Measurements from ENCODE around the gene MSH2.

GRCh38 chr2:47516360-47517104 is 113.6 kb downstream of the MSH2 start:
- no peak for TF ChIP-seq POLR2A (IDR thresholded peaks at IDR 0.05)
- TF ChIP-seq, protein P1, sequence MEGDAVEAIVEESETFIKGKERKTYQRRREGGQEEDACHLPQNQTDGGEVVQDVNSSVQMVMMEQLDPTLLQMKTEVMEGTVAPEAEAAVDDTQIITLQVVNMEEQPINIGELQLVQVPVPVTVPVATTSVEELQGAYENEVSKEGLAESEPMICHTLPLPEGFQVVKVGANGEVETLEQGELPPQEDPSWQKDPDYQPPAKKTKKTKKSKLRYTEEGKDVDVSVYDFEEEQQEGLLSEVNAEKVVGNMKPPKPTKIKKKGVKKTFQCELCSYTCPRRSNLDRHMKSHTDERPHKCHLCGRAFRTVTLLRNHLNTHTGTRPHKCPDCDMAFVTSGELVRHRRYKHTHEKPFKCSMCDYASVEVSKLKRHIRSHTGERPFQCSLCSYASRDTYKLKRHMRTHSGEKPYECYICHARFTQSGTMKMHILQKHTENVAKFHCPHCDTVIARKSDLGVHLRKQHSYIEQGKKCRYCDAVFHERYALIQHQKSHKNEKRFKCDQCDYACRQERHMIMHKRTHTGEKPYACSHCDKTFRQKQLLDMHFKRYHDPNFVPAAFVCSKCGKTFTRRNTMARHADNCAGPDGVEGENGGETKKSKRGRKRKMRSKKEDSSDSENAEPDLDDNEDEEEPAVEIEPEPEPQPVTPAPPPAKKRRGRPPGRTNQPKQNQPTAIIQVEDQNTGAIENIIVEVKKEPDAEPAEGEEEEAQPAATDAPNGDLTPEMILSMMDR (IDR thresholded peaks at IDR 0.05): no peak

Data from vagina (tissue), 2 donors.